ENCODE results near the gene SLC4A4. TPM values are rescaled to one million over a fixed set of nuclear protein-coding genes. Genes with fewer than 3 reads are reported as not detected.

SLC4A4 gene
- total RNA-seq, 1 experiment from 2014 or later = 0.92 TPM

GRCh38 chr4:71595576-71596108 lies 256.8 kb downstream of the SLC4A4 start:
- peaks cover 22 to 37% of the 10 kb centered on the region in 2 experiments for H3K4me1 Mint-ChIP-seq
- no peaks in the 10 kb centered on the region for H3K9me3 ChIP-seq (ENCODE audit: control insufficient read depth, low read depth, low read length)
- H3K18ac ChIP-seq (ENCODE audit: insufficient read length, low read depth, low read length) = no peak overlapping the region
- no peak overlapping the region for H3K56ac ChIP-seq (ENCODE audit: insufficient read length, low read depth, low read length)
- no peak overlapping the region for H3K4me2 ChIP-seq (ENCODE audit: insufficient read depth, insufficient read length, low read length)
- peaks cover 5% of the 10 kb centered on the region; the same call in 1 of the 2 replicates for H3K4me1 ChIP-seq (ENCODE audit: insufficient read depth, low read length)
- no peaks in the 10 kb centered on the region; the same call in 1 of the 2 replicates for H3K27me3 Mint-ChIP-seq (ENCODE audit: low read depth)
- H2BK20ac ChIP-seq (ENCODE audit: low read depth, low read length, poor library complexity, severe bottlenecking) = no peak overlapping the region
- H3T11ph ChIP-seq (ENCODE audit: low read length) = no peak overlapping the region
- no peak overlapping the region for H3K23ac ChIP-seq (ENCODE audit: insufficient read length, low read depth, low read length)
- TF ChIP-seq CTCF (conservative IDR thresholded peaks at IDR 0.05) = no peak
- H3K79me1 ChIP-seq (ENCODE audit: insufficient read depth, low read depth, low read length, poor library complexity, severe bottlenecking) = no peaks in the 10 kb centered on the region
- H4K20me1 ChIP-seq (ENCODE audit: control insufficient read depth, insufficient read depth, insufficient read length) = no peaks in the 10 kb centered on the region
- no peak overlapping the region for H2AFZ ChIP-seq (ENCODE audit: low read length)
- H3K79me2 ChIP-seq (ENCODE audit: insufficient read depth, low read length) = no peaks in the 10 kb centered on the region
- no peak overlapping the region for H3K4me3 Mint-ChIP-seq
- no peak overlapping the region for H2AK5ac ChIP-seq (ENCODE audit: insufficient read length, low read length)
- H3K4ac ChIP-seq (ENCODE audit: low read depth, low read length) = no peak overlapping the region
- no peak for DNase-seq
- H2BK5ac ChIP-seq (ENCODE audit: insufficient read length, low read length) = no peak overlapping the region
- H2BK120ac ChIP-seq (ENCODE audit: low read depth, low read length, poor library complexity, severe bottlenecking) = no peak overlapping the region
- no peak overlapping the region for H3K14ac ChIP-seq (ENCODE audit: insufficient read depth, low read length)
- no peaks in the 10 kb centered on the region for H3K27me3 ChIP-seq (ENCODE audit: insufficient read depth, low read length)
- H4K5ac ChIP-seq (ENCODE audit: insufficient read length, low read depth, low read length) = no peak overlapping the region
- no peak overlapping the region for H3K27ac ChIP-seq (ENCODE audit: insufficient read length, low read depth, low read length)
- no peak overlapping the region for H4K91ac ChIP-seq (ENCODE audit: insufficient read length, low read depth, low read length)
- no peak overlapping the region for H2BK12ac ChIP-seq (ENCODE audit: insufficient read length, low read depth, low read length)
- H2BK15ac ChIP-seq (ENCODE audit: low read depth, low read length) = no peak overlapping the region
- H3K23me2 ChIP-seq (ENCODE audit: insufficient read length, low read depth, low read length, poor library complexity, severe bottlenecking) = no peaks in the 10 kb centered on the region
- no peaks in the 10 kb centered on the region; a peak in 1 of 5 replicates for H3K9me3 Mint-ChIP-seq
- no peak overlapping the region for H3K9ac ChIP-seq (ENCODE audit: extremely low read depth, insufficient read length, low read length)
- H3K36me3 Mint-ChIP-seq (ENCODE audit: insufficient read depth in 1 of 3, low read depth in 3 of 3) = peaks cover 0 to 5% (median 3%) of the 10 kb centered on the region in 3 experiments; a peak in 3 of 7 replicates
- H3K27ac Mint-ChIP-seq = no peak overlapping the region
- no peak overlapping the region for H4K8ac ChIP-seq (replicated peaks; ENCODE audit: insufficient read length, low read depth, low read length)
- no CpG with 5 or more reads among the region's 2 CpGs for WGBS (ENCODE audit: extremely low coverage, insufficient read length, low lambda C conversion rate)

Measured in H9 (cell line).